Measurements from ENCODE around the gene OBSCN.

OBSCN gene

GRCh38 chr1:228289239-228289849 is 81.5 kb downstream of the OBSCN start:
- TF ChIP-seq, protein P1, sequence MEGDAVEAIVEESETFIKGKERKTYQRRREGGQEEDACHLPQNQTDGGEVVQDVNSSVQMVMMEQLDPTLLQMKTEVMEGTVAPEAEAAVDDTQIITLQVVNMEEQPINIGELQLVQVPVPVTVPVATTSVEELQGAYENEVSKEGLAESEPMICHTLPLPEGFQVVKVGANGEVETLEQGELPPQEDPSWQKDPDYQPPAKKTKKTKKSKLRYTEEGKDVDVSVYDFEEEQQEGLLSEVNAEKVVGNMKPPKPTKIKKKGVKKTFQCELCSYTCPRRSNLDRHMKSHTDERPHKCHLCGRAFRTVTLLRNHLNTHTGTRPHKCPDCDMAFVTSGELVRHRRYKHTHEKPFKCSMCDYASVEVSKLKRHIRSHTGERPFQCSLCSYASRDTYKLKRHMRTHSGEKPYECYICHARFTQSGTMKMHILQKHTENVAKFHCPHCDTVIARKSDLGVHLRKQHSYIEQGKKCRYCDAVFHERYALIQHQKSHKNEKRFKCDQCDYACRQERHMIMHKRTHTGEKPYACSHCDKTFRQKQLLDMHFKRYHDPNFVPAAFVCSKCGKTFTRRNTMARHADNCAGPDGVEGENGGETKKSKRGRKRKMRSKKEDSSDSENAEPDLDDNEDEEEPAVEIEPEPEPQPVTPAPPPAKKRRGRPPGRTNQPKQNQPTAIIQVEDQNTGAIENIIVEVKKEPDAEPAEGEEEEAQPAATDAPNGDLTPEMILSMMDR (IDR thresholded peaks at IDR 0.05; ENCODE audit: low read depth, low read length, missing control alignments) = no peak
- no peak for DNase-seq (ENCODE audit: extremely low read depth, low read depth)

GRCh38 chr1:228289996-228290881 is 82.4 kb downstream of the OBSCN start:
- no peak overlapping the region for H3K4me3 ChIP-seq (replicated peaks; ENCODE audit: low read depth, low read length)
- no peak for DNase-seq (ENCODE audit: extremely low read depth, low read depth)
- TF ChIP-seq, protein P1 (IDR thresholded peaks at IDR 0.05; ENCODE audit: low read depth, low read length, missing control alignments) = no peak

More at GRCh38 chr1:228289239-228289849, 81.5 kb downstream of the OBSCN start:
- H3K4me3 ChIP-seq (replicated peaks; ENCODE audit: low read depth, low read length) = no peak overlapping the region

GRCh38 chr1:228291906-228292608 is 84.2 kb downstream of the OBSCN start:
- no peak overlapping the region for H3K4me3 ChIP-seq (replicated peaks; ENCODE audit: low read depth, low read length)
- no peak for DNase-seq (ENCODE audit: extremely low read depth, low read depth)
- TF ChIP-seq, protein P1 (IDR thresholded peaks at IDR 0.05; ENCODE audit: low read depth, low read length, missing control alignments) = no peak

GRCh38 chr1:228292609-228292911 is 84.7 kb downstream of the OBSCN start:
- DNase-seq (ENCODE audit: extremely low read depth, low read depth) = no peak
- TF ChIP-seq, protein P1 (IDR thresholded peaks at IDR 0.05; ENCODE audit: low read depth, low read length, missing control alignments) = no peak
- no peak overlapping the region for H3K4me3 ChIP-seq (replicated peaks; ENCODE audit: low read depth, low read length)

DNA sequence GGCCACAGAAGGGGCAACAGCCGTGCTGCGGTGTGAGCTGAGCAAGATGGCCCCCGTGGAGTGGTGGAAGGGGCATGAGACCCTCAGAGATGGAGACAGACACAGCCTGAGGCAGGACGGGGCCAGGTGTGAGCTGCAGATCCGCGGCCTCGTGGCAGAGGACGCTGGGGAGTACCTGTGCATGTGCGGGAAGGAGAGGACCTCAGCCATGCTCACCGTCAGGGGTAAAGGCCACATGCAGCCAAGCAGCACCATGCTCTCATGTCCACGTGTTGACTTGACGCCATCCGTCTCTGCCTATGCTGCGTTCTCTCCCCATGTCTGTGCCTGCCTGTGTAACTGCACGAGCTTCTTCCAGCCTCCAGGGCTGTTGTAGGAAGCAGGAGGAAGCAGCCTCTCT is 85.5 kb downstream of the OBSCN start:
- DNase-seq (ENCODE audit: extremely low read depth, low read depth) = no peak
- TF ChIP-seq, protein P1 (IDR thresholded peaks at IDR 0.05; ENCODE audit: low read depth, low read length, missing control alignments) = no peak
- H3K4me3 ChIP-seq (replicated peaks; ENCODE audit: low read depth, low read length) = no peak overlapping the region

- DNase-seq (ENCODE audit: extremely low read depth, low read depth) = no peak
- TF ChIP-seq, protein P1 (IDR thresholded peaks at IDR 0.05; ENCODE audit: low read depth, low read length, missing control alignments) = no peak
- H3K4me3 ChIP-seq (replicated peaks; ENCODE audit: low read depth, low read length) = no peak overlapping the region
Measured at GRCh38 chr1:228293816-228294500, 86.1 kb downstream of the OBSCN start.

All from HFF-Myc (cell line).